G401 (cell line): ENCODE results near the gene SLC12A9. TPM values are rescaled to one million over a fixed set of nuclear protein-coding genes. Genes with fewer than 3 reads are reported as not detected.
A peak's percentile ranks its signal among the peaks of the same experiment; 100 is the strongest.

Source experiments
- DNase-seq: peaks from one replicate; pipeline ENCODE4 v3.0.0-alpha.2; 2015; ENCODE audit warnings: low spot score
- in situ Hi-C: cut with HindIII; loops from 2 replicates; pipeline ENCODE4 v1.10.0; 2016; ENCODE audit warnings: low sequenced_read_pairs, mixed read lengths
- total RNA-seq: library from RNA; depleted of rRNA; stranded (reverse); fragments of >200 nt; shearing (Covaris generic); gene quantifications from 2 replicates; pipeline ENCODE4 v1.2.3, GENCODE V29; 2014

Gene SLC12A9
- total RNA-seq, 1 experiment from 2014 or later: 25.8 TPM

DNA sequence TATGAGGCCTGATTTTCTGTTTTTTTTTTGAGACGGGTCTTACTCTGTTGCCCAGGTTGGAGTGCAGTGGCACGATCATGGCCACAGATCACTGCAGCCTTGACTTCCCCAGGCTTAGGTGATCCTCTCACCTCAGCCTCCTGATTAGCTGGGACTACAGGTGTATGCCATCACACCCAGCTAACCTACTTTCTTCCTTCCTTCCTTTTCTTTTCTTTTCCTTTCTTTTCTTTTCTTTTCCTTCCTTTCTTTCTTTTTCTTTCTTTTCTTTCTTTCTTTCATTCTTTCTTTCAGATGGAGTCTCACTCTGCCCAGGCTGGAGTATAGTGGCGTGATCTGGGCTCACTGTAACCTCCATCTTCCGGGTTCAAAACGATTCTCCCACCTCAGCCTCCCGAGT is 26.2 kb downstream of the SLC12A9 start:
- DNase-seq: no peak
- in situ Hi-C loops: no loop called here

GRCh38 chr7:100879685-100880261 is 27.3 kb downstream of the SLC12A9 start:
- peak; percentile 40 for DNase-seq
- in situ Hi-C loops: loop anchor here (10.0 kb wide), 1 partner anchor 175 kb away; no protein-coding TSS in a partner anchor

- in situ Hi-C loops: loop anchor here (10.0 kb wide), 1 partner anchor 174 kb away; no protein-coding TSS in a partner anchor
- no peak for DNase-seq
These were observed 28.1 kb downstream of the SLC12A9 start for GRCh38 chr7:100880645-100881044.

- in situ Hi-C loops: loop anchor here (10.0 kb wide), 1 partner anchor 174 kb away; no protein-coding TSS in a partner anchor
- no peak for DNase-seq
These were observed 28.6 kb downstream of the SLC12A9 start for GRCh38 chr7:100881136-100881535.

DNA sequence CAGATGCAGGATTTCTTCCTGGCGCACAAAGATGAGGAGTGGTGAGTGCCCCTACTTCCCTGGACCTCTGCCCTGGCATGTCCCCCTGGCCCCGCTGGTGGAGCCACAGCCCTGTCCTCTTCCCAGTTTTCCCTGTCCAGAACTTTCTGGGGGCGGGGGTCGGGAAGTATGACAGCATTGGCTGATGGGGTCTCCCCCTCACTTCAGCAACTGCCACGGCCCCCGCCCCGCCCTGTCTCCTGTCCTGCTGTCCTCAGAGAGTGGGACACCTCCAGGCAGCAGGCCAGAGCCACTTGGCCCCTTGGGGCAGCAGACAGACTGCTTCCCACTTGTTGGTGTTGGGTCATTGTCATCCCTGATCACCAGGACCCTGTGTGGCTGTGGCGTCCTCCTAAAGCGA is 29.7 kb downstream of the SLC12A9 start:
- DNase-seq: no peak
- in situ Hi-C loops: loop anchor here (10.0 kb wide), 1 partner anchor 173 kb away; no protein-coding TSS in a partner anchor

DNA sequence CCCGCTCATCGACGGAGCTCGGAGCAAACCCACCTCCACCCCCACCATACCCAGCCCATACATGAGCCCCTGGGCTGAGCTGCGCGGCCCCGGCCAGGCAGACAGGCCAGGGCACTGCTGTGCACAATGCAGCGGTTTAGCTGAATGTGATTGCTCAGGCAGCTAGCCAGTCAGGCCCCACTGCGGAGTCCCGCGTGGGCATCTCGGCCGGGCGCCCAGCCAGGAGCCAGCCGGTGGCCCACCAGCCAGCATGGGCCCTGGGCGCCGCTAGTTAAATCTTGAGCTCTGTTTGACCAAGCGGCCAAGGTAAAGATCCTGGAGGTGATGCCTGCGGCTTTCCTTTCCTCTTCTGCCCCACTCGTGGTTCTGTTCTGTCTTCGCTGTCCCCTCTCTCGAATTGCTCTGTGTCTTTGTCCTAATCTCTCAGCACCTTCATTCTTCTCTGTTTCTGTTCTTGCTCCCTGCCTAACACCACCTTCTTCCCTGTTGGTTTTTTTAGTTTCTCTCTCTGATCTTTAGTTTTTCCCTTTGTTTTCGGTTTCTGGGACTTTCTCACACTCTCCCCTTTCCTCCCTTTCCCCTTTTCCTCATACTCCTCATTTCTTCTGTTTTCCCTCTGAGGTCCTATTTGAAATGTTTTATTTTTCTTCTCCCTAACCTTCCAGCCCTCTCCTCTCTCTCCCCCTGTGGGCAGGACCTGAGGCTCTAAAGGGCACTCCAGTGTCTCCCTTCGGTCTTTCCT is 30.4 kb downstream of the SLC12A9 start:
- no peak for DNase-seq
- in situ Hi-C loops: loop anchor here (10.0 kb wide), 1 partner anchor 172 kb away; no protein-coding TSS in a partner anchor

DNA sequence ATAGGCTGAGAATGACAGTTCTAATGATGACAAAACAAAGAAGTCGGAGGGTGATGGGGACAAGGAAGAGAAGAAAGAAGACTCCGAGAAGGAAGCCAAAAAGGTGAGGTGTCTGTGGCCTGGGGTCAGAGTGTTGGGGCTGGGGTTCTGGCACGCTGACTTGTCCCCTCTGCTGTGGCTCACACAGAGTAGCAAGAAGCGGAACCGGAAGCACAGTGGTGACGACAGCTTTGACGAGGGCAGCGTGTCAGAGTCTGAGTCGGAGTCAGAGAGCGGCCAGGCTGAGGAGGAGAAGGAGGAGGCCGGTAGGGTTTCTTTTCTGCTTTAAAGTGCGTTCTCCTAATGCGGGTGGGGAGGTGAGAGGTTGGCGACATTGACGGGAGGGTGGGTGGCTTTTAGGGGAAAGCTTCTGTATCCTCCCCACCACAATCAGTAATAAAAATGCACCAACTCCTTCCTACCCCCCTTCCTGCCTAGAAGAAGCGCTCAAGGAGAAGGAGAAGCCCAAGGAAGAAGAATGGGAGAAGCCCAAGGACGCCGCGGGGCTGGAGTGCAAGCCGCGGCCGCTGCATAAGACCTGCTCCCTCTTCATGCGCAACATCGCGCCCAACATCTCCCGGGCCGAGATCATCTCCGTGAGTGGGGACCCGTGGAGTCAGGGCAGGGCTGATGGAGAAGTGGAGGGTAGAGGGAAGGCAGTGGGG is 32.4 kb downstream of the SLC12A9 start:
- no peak for DNase-seq
- in situ Hi-C loops: loop anchor here (10.0 kb wide), 1 partner anchor 170 kb away; no protein-coding TSS in a partner anchor

- no peak for DNase-seq
- in situ Hi-C loops: loop anchor here (10.0 kb wide), 1 partner anchor 169 kb away; no protein-coding TSS in a partner anchor
These were observed 33.1 kb downstream of the SLC12A9 start for GRCh38 chr7:100885440-100886141.

- DNase-seq: no peak
- in situ Hi-C loops: loop anchor here (10.0 kb wide), 1 partner anchor 168 kb away; no protein-coding TSS in a partner anchor
These were observed 33.8 kb downstream of the SLC12A9 start for GRCh38 chr7:100886142-100886935.

GRCh38 chr7:100886936-100887515 is 34.5 kb downstream of the SLC12A9 start:
- DNase-seq: no peak
- in situ Hi-C loops: loop anchor here (10.0 kb wide), 1 partner anchor 168 kb away; no protein-coding TSS in a partner anchor

GRCh38 chr7:100887516-100888290 is 35.2 kb downstream of the SLC12A9 start:
- in situ Hi-C loops: loop anchor here (10.0 kb wide), 1 partner anchor 167 kb away; no protein-coding TSS in a partner anchor
- DNase-seq: no peak

GRCh38 chr7:100888291-100888987 is 35.9 kb downstream of the SLC12A9 start:
- DNase-seq: no peak
- in situ Hi-C loops: loop anchor here (10.0 kb wide), 1 partner anchor 166 kb away; no protein-coding TSS in a partner anchor

- DNase-seq: no peak
- in situ Hi-C loops: loop anchor here (10.0 kb wide), 1 partner anchor 166 kb away; no protein-coding TSS in a partner anchor
These were observed 36.7 kb downstream of the SLC12A9 start, which contains the start of gene UFSP1 for GRCh38 chr7:100888988-100889750. UFSP1 (minus strand) TSS chr7:100889715; CDS start chr7:100889271, 444 bp downstream.

DNA sequence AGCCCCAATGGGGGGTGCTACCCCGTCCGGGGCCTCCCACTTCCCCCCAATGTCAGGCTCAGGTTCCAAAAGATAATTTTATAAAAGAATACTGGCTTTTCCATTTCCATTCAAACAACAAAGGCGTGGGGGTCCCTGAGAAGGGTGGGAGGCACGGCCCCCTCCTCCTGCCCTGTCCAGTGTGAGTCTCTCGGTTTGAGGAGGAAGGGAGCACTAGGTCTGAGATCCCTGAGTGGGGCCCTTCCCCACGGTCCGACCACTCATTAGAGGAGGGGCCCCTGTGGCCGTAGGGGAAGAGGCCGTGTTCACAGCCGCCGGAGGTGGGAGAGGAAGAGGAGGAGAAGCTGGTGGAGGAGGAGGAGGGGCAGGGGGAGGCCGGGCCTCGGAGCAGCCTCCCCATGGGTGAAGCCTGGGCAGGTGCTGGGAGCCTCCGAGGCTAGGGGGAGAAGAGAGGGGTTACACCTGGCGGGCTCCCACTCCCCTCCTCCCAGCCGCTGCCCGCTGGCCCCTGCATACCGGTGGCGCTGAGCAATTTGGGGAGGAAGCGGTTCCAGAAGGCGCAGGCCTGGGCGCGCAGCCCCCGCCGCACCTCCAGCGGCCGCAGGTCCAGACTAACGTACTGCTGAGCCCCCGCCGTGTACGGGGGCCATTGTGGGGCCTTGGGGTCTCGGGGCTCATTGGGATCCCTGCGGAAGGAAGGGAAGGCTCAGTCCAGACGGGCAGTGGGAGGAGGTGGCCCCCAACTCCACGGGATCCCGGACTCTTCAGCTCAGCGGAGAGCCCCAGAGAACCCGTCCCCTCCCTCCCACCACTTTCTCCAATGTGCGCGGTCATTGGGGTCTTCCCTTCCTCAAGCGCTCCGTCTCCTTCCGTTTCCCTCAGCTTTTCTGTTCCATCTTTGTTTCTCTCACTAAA is 38.4 kb downstream of the SLC12A9 start:
- DNase-seq: no peak
- in situ Hi-C loops: no loop called here
